Subcutaneous abdominal adipose tissue (tissue), 5 donors: ENCODE results near the gene CCDC170.

Experiments
- H3K27ac ChIP-seq: one replicate; pipeline ENCODE4 v1.7.0; 2013; ENCODE audit warnings: low read depth, mild to moderate bottlenecking, inconsistent platforms, low read length, moderate library complexity
- H3K27me3 ChIP-seq, 5 donors: one replicate each; pipeline ENCODE4 v1.7.0; 2013; ENCODE audit warnings: low read length in 5 of 5, inconsistent platforms in 1 of 5; ENCODE audit not compliant: control insufficient read depth in 5 of 5, insufficient read depth in 4 of 5
- H3K36me3 ChIP-seq, 5 donors: one replicate each; pipeline ENCODE4 v1.7.0; 2013; ENCODE audit warnings: low read length in 5 of 5; ENCODE audit not compliant: control insufficient read depth in 5 of 5, insufficient read depth in 5 of 5
- H3K4me1 ChIP-seq, 5 donors: one replicate each; pipeline ENCODE4 v1.7.0; 2013; ENCODE audit warnings: low read length in 5 of 5, mild to moderate bottlenecking in 3 of 5, moderate library complexity in 1 of 5; ENCODE audit not compliant: control insufficient read depth in 5 of 5, insufficient read depth in 5 of 5
- H3K4me3 ChIP-seq, 5 donors: one replicate each; pipeline ENCODE4 v1.7.0; 2013; ENCODE audit warnings: low read length in 5 of 5, low read depth in 1 of 5
- H3K9ac ChIP-seq, 5 donors: one replicate each; pipeline ENCODE4 v1.7.0; 2013; ENCODE audit warnings: low read length in 5 of 5, mild to moderate bottlenecking in 4 of 5, moderate library complexity in 3 of 5
- H3K9me3 ChIP-seq, 5 donors: one replicate each; pipeline ENCODE4 v1.7.0; 2013; ENCODE audit warnings: low read length in 5 of 5; ENCODE audit not compliant: control insufficient read depth in 5 of 5
- donor health status: healthy.
- donor health status: healthy.
- donor health status: healthy.
- donor health status: healthy.
- donor health status: healthy.

Gene CCDC170

DNA sequence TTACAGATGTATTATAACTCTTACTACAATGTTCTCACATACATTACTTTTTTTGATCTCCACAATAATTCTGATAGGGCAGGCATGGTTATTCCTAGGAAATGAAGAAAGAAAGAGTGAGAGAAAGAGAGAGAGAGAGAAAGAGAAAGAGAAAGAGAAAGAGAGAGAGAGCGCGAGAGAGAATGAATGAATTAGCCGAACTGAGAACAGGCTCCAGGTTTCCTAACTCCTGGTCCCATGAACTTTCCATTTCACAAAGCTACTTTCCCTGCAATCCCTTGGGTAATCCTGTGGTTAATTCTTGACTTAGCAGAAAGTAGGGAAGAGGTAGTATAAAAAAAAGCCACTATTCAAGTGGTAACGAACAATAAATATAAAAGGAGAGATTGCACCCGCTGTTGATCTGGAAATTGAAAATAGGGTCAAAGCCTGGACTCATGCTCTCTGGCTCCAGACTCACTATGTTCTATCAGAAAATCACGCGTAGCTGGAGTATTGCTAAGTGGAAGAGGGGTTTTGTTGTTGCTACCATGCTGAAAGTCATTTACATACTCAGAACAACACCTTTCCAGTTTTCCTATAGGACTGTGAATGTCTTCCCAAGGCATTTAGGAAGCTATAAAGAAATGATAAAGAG is 131.2 kb downstream of the CCDC170 start:
- Histone ChIP-seq H3K9ac (peak overlapping the region in 1 of 5 donors; percentile 44), H3K27me3 (no peaks in the 10 kb centered on the region), H3K36me3 (no peaks in the 10 kb centered on the region), H3K9me3 (no peaks in the 10 kb centered on the region), H3K4me3 (peak overlapping the region in 1 of 5 donors; percentile 20), H3K27ac (peak overlapping the region; percentile 70), H3K4me1 (peaks cover 0 to 15% (median 8%) of the 10 kb centered on the region in 5 donors)

DNA sequence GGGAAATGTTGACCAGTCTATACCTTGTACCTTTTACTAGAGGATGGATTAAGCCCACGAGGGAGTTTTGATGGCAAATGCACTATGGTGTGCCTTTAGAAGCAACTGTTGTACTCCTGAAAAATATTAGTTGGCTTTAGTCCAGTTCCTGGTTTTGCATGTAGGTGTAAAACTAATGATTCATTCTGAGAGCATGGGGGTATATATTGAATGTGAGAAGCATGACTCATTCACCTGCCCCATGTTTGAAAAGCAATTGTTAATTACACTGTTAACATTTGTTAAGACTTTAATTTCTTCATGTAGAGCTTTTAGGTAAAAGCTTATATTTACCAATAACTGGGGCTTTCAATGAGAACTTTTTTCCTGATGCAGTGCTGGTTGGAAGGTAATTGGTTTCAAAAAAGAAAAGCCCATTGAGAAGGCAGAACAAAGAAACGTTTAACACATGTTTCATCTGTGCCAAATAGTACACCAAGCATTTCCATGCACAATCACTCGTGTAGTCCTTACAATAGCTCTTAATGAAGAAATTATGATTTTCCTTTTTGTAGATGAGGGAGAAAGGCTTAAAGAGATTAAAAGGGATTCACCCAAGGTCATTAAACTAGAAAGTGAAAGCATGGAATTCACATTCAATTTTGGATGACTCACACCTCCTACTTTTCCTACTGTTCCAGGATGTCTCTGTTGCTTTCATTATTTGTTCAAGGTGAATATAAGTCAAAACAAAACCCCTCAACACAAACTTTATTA is 134.1 kb downstream of the CCDC170 start:
- H3K4me3 ChIP-seq: no peak overlapping the region
- no peaks in the 10 kb centered on the region for H3K9me3 ChIP-seq
- no peaks in the 10 kb centered on the region for H3K27me3 ChIP-seq
- no peaks in the 10 kb centered on the region for H3K36me3 ChIP-seq
- H3K4me1 ChIP-seq: peaks cover 0 to 27% (median 10%) of the 10 kb centered on the region in 5 donors
- no peak overlapping the region for H3K27ac ChIP-seq
- no peak overlapping the region for H3K9ac ChIP-seq

DNA sequence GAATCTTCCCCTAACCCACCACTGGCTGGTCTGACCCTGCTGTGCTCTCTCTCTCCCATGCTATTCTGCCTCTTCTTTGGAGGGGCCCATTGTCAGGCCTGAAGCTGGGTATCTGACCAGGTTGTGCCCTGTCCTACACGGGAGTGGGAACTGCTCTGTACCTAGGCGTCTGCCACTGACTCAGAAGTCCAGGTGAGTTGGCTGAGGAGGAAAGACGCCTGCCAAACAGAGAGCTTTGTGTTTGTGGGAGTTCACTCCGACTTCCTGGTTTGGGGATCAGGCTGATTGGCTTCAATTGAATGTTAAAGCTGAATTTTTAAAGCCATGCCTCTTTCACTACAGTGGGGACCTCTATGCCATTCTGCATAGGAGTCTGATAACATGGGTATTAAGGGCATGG is 136.0 kb downstream of the CCDC170 start:
- no peak overlapping the region for H3K9ac ChIP-seq
- no peak overlapping the region for H3K27ac ChIP-seq
- H3K9me3 ChIP-seq: no peaks in the 10 kb centered on the region
- H3K27me3 ChIP-seq: no peaks in the 10 kb centered on the region
- peaks cover 0 to 23% (median 6%) of the 10 kb centered on the region in 5 donors for H3K4me1 ChIP-seq
- no peaks in the 10 kb centered on the region for H3K36me3 ChIP-seq
- no peak overlapping the region for H3K4me3 ChIP-seq

DNA sequence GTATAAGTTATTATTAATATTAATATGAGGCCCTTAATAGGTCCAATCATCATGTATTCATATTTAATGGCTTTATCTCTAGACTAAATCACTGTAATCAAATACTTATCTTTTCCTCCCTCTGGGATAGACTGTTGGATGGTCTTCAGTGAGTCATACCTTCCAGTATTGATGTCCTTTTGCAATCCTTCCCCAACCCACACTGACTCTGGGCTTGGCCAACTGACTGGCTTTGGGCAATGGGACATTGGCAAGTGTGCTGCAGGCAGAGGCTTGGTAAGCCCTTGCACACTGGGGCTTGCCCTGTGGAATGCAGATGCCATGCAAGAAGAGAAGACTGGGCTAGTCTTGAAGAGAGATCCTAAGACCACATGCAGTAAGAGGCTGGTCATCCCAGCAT is 136.6 kb downstream of the CCDC170 start:
- no peaks in the 10 kb centered on the region for H3K36me3 ChIP-seq
- H3K9me3 ChIP-seq: no peaks in the 10 kb centered on the region
- no peak overlapping the region for H3K27ac ChIP-seq
- peaks cover 0 to 17% (median 3%) of the 10 kb centered on the region in 5 donors for H3K4me1 ChIP-seq
- H3K27me3 ChIP-seq: no peaks in the 10 kb centered on the region
- no peak overlapping the region for H3K4me3 ChIP-seq
- H3K9ac ChIP-seq: no peak overlapping the region

DNA sequence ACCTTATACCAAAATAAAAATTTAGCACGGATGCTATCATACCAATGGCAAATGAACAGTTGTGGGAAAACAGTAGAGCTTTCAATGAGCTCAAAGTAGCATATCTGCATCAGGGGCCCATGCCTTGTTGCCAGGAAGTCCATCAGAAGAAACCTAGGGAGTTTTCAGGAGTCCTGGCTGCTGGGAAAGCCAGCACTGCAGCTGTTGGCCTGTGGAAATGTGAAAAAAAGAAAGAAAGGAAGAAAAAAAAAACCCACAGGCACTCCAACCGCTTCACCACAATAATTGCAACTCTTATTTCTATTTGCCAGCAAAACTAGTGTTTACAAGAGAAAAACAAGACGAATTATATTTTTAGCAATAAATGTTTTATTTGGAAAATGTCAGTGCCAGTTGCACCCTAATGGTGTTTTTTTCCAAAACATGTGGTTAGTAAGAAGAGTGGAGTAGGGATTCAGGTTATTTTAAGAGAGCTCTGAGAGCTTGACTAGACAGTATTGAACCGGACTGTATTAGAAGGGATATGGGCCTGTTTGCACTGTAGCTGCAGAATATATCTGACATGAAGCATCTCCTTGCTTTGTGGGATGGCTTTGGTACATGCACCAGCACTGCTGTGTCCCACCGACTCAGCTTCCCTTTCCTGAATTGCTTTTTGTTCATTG is 137.3 kb downstream of the CCDC170 start:
- no peak overlapping the region for H3K9ac ChIP-seq
- no peak overlapping the region for H3K27ac ChIP-seq
- H3K27me3 ChIP-seq: no peaks in the 10 kb centered on the region
- no peak overlapping the region for H3K4me3 ChIP-seq
- H3K9me3 ChIP-seq: no peaks in the 10 kb centered on the region
- H3K4me1 ChIP-seq: peaks cover 0 to 13% (median 0%) of the 10 kb centered on the region in 5 donors
- no peaks in the 10 kb centered on the region for H3K36me3 ChIP-seq

DNA sequence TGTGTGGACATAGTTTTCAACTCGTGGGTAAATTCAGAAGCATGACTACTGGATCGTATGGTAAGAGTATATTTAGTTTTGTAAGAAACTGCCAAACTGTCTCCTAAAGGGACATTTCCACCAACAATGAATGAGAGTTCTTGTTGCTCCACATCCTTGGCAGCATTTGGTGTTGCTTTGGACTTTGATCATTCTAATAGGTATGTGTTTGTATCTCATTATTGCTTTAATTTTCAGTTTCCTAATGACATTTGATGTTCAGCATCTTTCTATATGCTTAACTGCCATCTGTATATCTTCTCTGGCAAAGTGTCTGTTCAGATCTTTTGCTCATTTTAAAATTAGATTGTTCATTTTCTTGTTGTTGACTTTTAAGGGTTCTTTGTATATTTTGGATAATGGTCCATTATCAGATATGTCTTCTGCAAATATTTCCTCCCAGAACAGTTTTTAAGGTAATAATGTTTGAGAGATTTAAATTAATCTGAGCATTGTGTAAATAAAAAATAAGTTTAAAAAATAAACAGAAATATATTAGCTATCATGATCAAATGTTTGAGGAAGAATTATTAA is 138.7 kb downstream of the CCDC170 start:
- H3K4me1 ChIP-seq: peaks cover 0 to 13% (median 0%) of the 10 kb centered on the region in 5 donors
- no peak overlapping the region for H3K9ac ChIP-seq
- H3K27me3 ChIP-seq: no peaks in the 10 kb centered on the region
- no peak overlapping the region for H3K4me3 ChIP-seq
- no peak overlapping the region for H3K27ac ChIP-seq
- no peaks in the 10 kb centered on the region for H3K9me3 ChIP-seq
- H3K36me3 ChIP-seq: no peaks in the 10 kb centered on the region

DNA sequence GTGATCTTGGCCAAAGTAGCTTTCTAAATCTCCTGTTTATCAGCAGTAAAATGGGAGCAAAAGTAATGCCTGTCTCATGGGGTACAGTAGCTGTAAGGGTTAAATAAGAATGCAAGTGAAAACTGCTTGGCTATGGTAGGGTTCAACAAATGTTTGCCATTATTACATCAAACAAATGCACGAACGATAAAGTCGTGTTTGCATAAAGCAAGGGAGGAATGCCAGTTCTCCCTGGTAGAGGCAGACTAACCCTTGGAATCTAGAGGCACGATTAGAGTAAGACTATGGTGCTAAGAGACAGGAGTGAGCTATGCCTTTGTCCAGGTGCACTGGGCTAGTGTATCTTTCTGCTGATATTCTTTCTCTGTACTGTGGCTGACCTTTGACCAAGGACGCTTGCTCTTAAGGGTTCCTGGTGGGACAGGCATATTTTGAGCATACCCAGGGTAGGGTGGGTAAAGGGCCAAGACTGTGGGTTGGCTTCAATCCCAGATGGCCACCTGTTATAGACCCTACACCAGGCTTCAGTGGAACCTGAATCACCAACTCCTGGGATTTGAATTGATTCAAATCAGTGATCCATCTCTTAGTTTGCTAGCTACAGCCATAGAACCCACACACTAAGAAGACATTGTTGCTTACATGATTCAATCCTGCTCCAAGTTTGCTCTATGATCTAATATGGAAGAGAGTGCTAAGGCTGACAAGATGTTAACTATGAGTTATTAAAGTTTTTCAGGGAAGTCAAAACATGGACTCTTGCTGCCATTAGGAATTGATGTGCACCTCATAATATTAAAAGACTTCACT is 139.9 kb downstream of the CCDC170 start:
- H3K4me1 ChIP-seq: peaks cover 0 to 13% (median 0%) of the 10 kb centered on the region in 5 donors
- H3K4me3 ChIP-seq: no peak overlapping the region
- H3K9me3 ChIP-seq: peaks cover 0 to 4% (median 0%) of the 10 kb centered on the region in 5 donors
- no peak overlapping the region for H3K9ac ChIP-seq
- no peak overlapping the region for H3K27ac ChIP-seq
- no peaks in the 10 kb centered on the region for H3K27me3 ChIP-seq
- no peaks in the 10 kb centered on the region for H3K36me3 ChIP-seq

DNA sequence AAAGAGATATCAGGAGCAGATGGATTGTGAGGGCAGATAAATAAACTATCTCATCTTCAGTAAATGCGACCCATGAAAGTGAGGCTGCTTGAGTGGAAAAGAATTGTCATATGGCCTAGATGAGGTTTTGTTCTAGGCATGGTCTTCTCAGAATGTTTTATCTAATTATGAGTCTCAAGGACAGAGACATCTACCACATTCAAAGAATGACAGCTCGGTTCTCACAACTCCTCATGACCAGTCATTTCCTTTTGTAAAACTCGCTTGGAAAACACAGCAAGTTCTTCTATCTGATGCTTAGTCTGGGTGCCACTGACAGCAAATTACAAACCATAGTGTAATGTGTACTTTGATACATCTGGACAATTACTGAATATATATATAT is 140.5 kb downstream of the CCDC170 start:
- Histone ChIP-seq H3K27me3 (no peaks in the 10 kb centered on the region), H3K4me3 (no peak overlapping the region), H3K9me3 (peaks cover 0 to 4% (median 0%) of the 10 kb centered on the region in 5 donors), H3K27ac (no peak overlapping the region), H3K4me1 (peaks cover 0 to 13% (median 0%) of the 10 kb centered on the region in 5 donors), H3K36me3 (no peaks in the 10 kb centered on the region), H3K9ac (no peak overlapping the region)

DNA sequence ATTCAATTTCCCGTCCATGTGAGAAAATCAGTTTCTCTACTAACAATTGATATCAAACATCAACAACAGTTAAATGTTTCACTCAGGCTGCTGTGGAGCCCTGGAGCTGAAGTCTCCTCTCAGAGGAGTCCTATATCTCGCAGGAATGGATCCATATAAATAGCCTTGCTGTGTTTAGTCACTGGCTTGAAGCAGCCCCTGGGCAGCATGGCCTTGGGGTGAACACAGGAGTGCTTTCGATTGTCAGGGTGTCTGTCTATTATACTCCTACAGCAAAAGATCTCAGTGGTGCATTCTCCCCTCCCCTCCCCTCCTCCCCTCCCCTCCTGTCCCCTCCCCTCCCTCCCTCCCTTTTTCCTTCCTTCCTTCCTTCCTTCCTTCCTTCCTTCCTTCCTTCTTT is 141.9 kb downstream of the CCDC170 start:
- H3K4me1 ChIP-seq: peaks cover 0 to 5% (median 0%) of the 10 kb centered on the region in 5 donors
- no peak overlapping the region for H3K4me3 ChIP-seq
- no peaks in the 10 kb centered on the region for H3K36me3 ChIP-seq
- H3K27ac ChIP-seq: no peak overlapping the region
- H3K27me3 ChIP-seq: no peaks in the 10 kb centered on the region
- H3K9ac ChIP-seq: no peak overlapping the region
- H3K9me3 ChIP-seq: peaks cover 0 to 4% (median 0%) of the 10 kb centered on the region in 5 donors
